Fibroblast of gingiva (primary cell): ENCODE measurements around the gene DENND5A.
A peak's percentile ranks its signal among the peaks of the same experiment; 100 is the strongest.
"Not testable (repeated sequence)": the region's sequence is repeated elsewhere in the genome, so short reads cannot be mapped to it uniquely, and the experiment has no call there.

ENCODE experiments used
- DNase-seq: peaks from one replicate; pipeline ENCODE4 v3.0.0-alpha.2; 2011; ENCODE audit warnings: low read depth

Gene DENND5A

DNA sequence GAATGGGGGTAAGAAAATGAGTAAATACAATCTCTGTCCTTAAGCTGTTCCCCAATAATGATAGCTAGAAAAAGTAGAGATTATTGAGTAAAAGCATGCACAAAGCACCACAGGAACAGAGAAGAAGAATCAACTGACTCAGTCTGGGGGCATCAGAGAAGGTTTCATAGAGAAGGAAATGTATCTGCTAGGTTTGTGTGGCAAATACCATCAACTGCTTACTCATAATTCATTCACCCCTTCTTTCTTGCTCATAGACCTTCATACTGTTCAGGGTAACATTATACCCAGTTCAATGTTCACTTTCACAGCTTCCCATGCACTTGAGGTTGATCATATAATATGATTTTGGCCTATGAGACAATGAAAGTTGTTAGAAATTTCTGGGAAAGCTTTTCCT lies 88.6 kb downstream of the DENND5A start:
- no peak for DNase-seq

GRCh38 chr11:9176136-9176535 lies 89.0 kb downstream of the DENND5A start:
- no peak for DNase-seq

GRCh38 chr11:9172389-9172788 lies 92.8 kb downstream of the DENND5A start:
- DNase-seq = no peak

GRCh38 chr11:9170450-9170849 lies 94.7 kb downstream of the DENND5A start:
- peak; percentile 85 for DNase-seq

DNA sequence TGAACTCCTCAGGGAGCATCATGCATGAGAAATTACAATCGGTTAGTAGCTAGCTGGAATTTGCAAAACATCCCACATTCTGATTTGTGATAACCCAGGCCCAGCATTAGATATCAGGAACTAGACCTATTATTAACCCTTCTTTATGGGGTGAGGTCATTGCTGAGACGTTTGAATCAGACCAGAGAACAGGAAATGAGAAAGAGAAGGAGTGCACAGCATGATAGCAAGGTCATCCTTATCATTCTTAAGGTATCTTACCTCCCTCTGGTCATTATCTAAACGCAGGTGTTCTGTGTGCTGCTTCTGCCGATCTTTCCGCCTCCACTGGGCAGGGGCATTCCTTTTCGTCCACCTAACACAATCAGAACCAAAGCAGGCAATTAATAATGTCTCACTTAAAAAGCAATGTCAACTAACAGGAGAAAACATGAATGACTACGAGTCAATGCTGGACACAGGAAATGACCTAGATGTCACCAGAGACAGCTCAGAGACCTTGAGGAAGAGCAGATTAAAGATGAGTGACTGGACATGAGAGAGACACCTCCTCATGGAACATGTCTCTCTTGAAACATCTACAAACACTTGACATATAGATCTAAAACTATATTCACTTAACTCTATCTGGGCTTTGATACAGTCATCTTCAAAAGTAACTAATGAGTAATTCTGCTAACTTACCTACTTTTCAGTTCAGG lies 95.4 kb downstream of the DENND5A start:
- DNase-seq = no peak

- DNase-seq = not testable (repeated sequence)
These were observed 103.2 kb downstream of the DENND5A start for GRCh38 chr11:9161991-9162390.

DNA sequence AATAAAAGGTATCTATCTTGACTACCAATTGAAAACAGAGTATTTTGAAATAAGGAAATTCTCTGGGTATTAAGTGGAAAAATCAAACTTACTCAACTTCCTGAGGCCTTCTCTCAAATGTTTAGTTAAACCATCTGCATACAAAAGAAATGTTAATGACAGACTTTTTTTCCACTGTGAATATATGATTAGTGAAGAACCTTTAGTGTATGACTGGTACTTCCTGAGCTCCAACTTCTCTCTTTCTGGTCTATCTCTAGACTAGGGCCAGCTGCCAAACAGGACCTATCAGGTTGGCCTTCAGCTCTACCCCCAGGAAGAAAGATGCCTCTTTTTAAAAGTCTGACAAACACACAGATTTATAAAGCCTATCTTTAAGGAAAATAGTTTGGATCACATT lies 105.0 kb downstream of the DENND5A start:
- peak; percentile 50 for DNase-seq

GRCh38 chr11:9158898-9159391 lies 106.2 kb downstream of the DENND5A start:
- peak; percentile 48 for DNase-seq

GRCh38 chr11:9155930-9156329 lies 109.2 kb downstream of the DENND5A start:
- DNase-seq = no peak

DNA sequence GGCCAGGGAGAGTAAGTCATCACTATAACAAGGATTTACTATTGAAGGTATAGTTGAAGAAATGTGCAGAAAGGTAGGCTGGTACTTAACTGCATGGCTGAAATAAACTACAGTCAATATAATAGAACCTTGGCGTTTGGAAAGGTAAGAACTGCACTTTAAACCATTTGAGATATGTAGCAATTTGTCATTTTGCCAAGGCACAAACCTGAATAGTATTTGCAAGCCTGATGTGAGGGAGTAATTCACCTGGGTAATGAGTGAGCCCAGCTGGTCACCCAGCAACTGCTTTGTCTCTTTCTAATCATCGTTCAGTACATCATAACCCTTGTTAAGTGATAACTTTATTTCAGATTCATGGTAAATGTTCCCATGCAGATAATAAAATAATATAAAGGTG lies 111.5 kb downstream of the DENND5A start:
- no peak for DNase-seq

GRCh38 chr11:9151631-9152030 lies 113.5 kb downstream of the DENND5A start:
- DNase-seq = no peak

DNA sequence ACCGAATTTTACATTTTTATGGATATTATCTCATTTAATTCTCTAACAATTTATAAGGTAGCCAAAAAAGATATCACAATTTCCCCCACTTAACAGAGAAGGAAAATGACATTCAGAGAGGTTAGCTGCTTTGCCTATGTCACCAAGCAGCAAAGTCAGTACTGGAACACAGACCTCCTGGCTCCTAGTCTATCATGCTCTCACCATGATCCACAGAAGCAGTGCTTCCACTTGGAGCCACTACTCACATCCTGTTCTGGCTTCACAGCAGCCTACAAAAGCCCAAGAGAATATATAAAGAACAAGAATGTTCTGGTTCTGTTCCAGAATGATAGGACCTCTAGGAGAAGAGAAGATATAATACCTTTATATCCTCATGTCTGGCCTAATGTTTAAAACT lies 114.2 kb downstream of the DENND5A start:
- no peak for DNase-seq

DNA sequence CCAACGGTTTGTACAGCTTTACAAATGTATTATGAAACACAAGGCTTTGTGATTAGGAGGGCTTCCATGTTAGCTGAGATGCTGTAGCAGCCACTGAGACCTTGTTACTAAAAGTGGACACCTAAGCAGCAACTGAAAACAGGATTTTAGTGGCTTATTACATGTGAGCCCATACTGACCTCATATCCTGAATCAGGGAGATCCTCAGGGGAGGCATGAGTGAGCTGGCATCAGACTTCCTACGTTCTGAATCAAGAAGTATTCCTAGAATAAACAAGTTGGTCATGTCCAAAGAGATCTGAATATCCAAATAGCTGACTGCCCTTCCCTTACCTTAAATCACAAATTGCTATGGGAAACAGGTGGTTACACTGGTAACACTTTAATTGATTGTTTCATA lies 114.6 kb downstream of the DENND5A start:
- peak; percentile 83 for DNase-seq

- DNase-seq = no peak
These were observed 116.4 kb downstream of the DENND5A start for GRCh38 chr11:9148727-9149126.

DNA sequence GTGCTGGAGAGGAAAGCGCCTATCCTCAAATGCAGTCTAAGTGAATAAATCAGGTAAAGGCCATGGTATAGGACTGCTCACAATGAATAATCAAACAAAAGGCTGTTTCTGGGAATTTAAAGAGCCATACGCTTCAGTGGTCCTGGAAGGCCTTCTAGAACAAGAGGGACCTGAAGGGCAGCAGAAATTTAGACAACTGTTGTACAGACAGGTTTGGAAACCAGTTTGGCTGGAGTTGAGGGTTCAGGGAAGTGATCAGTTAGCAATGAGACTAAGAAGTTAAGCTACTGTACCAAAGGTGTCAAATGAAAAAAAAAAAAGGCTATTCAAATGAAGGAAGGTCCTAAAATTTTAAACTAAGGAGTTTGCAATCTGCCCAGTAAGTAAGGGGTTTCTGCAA lies 117.1 kb downstream of the DENND5A start:
- no peak for DNase-seq

DNA sequence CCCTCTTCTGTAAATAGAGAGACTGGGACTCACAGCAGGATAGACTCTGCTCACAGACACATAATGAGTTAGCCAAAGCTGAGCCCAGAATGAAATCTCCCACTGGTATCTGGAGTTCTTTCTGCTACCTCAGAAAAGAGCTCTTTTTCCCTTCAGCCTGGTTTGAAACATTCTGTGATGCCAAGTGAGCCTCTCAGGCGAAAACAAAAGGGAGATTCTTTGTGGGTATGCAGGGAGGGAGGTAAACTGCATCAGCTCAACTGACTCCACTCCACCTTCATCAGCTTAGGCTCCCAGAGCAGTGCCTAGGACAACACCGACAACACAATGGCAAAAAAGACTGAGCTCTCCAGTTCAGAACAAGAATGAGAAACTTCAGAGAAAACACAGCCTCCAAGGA lies 118.7 kb downstream of the DENND5A start:
- no peak for DNase-seq

DNA sequence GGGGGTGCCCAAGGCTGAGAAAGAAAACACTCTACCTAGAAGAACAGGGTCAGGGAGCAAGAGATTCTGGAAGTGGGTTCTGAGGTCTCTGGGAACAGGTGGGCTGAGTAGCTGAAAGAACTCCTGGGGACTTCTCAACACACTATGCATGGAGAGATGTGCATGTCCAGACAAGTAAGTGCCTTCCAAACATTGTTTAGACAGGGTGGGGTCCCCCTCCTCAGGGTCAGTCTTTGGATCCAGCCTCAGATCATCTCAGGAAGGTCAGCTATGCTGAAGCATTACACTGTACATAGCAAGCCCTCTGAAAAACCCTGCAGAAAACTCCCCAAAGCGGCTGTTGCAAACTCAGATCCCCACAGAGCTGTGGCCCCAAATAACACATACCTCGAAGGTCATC lies 119.9 kb downstream of the DENND5A start:
- DNase-seq = no peak

GRCh38 chr11:9144828-9145227 lies 120.3 kb downstream of the DENND5A start:
- DNase-seq = no peak

DNA sequence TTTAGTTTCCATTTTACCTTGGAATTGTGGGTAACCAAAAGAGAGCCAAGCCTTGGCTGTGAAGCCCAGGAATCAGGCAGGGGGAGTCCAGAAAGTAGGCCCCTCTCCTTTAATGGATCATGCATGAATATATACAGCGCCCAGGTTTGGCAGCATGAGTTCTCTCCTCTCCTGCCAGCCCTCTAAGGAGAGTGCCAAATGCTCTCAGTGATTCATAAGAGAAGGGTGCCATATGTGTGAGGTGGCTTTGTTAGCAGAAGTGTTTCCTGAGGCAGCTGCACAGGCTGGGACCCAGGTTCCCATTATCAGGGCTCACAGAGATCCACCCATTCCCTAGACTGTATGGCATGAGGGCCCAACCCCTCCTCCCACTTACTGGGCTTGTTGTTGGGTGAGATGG lies 121.4 kb downstream of the DENND5A start:
- DNase-seq = no peak

DNA sequence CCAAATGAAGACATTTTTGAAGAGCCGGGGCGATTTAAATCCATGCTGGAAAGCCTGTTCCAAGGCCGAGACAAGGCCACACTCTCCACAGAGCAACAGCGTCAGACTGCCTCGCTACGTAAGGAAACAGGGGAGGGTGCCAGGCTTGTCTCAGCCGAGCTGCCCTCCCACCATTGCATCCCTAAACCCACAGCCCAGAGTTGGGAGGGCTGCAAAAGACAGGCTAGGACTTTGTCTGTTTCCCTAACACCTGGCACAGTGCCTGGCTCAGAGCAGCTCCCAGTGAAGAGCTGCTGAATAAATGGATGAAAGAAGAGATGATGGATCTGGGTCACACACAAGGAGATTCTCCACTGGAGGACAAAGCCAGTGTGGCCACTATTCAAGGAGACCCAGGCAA lies 122.4 kb downstream of the DENND5A start:
- no peak for DNase-seq

- no peak for DNase-seq
These were observed 124.0 kb downstream of the DENND5A start for GRCh38 chr11:9141186-9141585.

DNA sequence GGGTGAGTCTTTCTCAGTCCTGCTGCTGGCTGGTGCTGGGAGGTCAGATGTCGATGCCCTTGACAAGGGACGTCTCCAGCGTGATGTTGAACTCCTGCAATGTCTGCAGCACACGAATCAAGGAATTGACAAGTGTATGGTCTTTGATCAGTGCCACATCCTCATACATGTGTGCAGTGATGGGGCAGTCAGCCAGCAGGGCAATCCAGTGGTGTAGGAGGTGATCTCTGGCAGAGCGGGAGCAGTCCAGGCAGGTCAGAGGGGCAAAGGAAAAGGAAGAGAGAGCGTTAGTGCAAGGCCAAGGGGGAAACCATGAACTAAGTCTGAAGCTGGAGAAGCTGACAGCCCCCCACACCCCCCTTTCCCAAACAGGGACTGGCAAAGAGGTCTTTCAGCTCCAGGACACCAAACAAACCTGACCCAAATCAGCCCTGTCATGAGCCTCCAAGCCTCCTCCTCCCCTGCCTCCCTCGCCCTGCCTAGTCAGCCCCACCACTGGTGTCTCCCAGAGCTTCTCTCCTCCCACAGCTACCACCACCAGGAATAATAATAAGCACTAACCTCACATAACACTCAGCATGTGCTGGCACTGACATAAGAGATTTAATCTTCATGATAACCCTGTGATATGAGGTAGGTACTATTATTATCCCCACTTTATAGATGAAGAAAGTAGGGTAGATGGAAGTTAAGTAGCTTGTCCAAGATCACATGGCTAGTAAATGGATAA lies 125.4 kb downstream of the DENND5A start:
- DNase-seq = no peak
